HepG2 (cell line): ENCODE data around the gene IL17D. TPM values are rescaled to one million over a fixed set of nuclear protein-coding genes. Genes with fewer than 3 reads are reported as not detected.
A peak's percentile ranks its signal among the peaks of the same experiment; 100 is the strongest.

ENCODE experiments used
- ATAC-seq: fragments of 200-7000 bp; cut with Tn5 transposase; 3 replicates; pipeline ENCODE4 v1.9.1; 2020; ENCODE audit warnings: mild to moderate bottlenecking, moderate library complexity
- BruUV-seq: library from RNA; stranded (reverse); fragments of 400-500 nt; replicated peaks from 2 replicates; lab custom pipeline; 2021; lab: Mats Ljungman, UMichigan
- CTCF ChIA-PET: fragments of 300-600 bp; formaldehyde crosslinking; extraction: SDS; loops from one replicate; lab custom pipeline; 2021; ENCODE audit warnings: low total read pairs, inconsistent platforms, low intra/inter-chr PET ratio; lab: Yijun Ruan, JAX
- POLR2A ChIA-PET: fragments of 350-600 bp; sonication (Branson Sonifier 250); formaldehyde crosslinking; loops from one replicate; lab custom pipeline; 2020; ENCODE audit warnings: antibody characterized with exemption, inconsistent platforms; lab: Yijun Ruan, JAX
- DNase-seq: peaks from one replicate; pipeline ENCODE4 v3.0.0-alpha.2; 2015; ENCODE audit warnings: low spot score
- FAIRE-seq: peaks from 3 replicates; lab custom pipeline; 2011; peaks lifted over from hg19 to GRCh38; lab: Jason Lieb, UNC
- H2AFZ ChIP-seq: one replicate; pipeline ENCODE4 v1.6.1; 2011; ENCODE audit warnings: low read length, inconsistent platforms
- H3K27ac ChIP-seq: fragments of 300-600 bp; 3 replicates; pipeline ENCODE4 v1.8.0; 2011; ENCODE audit warnings: mixed run types, mild to moderate bottlenecking, mixed read lengths, low read length, inconsistent platforms; ENCODE audit not compliant: insufficient read depth; ENCODE audit errors: extremely low read length
- H3K27me3 ChIP-seq, 2 experiments: fragments of 200-600 bp in 1 of 2; 2 replicates in 1 of 2; 3 replicates in 1 of 2; pipeline versions ENCODE4 v1.6.0 to v1.8.0; 2011; ENCODE audit warnings: low read length in 2 of 2, mild to moderate bottlenecking in 2 of 2, moderate library complexity in 2 of 2, inconsistent platforms in 1 of 2; ENCODE audit not compliant: insufficient read depth in 2 of 2, control insufficient read depth in 1 of 2
- H3K36me3 ChIP-seq, 2 experiments: fragments of 200-600 bp in 1 of 2; replicated peaks in 1 of 2; 2 replicates in 1 of 2; 3 replicates in 1 of 2; pipeline versions ENCODE4 v1.5.1 to v1.8.0; 2011; ENCODE audit warnings: low read length in 2 of 2, inconsistent platforms in 1 of 2; ENCODE audit not compliant: insufficient read depth in 2 of 2, control insufficient read depth in 1 of 2
- H3K4me1 ChIP-seq: 2 replicates; pipeline ENCODE4 v1.5.1; 2012; ENCODE audit warnings: low read length, inconsistent platforms; ENCODE audit not compliant: insufficient read depth
- H3K4me2 ChIP-seq: 2 replicates; pipeline ENCODE4 v1.6.0; 2011; ENCODE audit warnings: low read depth, low read length, inconsistent platforms
- H3K4me3 ChIP-seq, 3 experiments: fragments of 200-600 bp in 1 of 3; sonication (generic), shearing (Covaris generic) in 1 of 3; replicated peaks in 1 of 3; 2 replicates each; pipeline ENCODE4 v1.5.1; 2011 to 2016; ENCODE audit warnings: low read length in 3 of 3, inconsistent platforms in 2 of 3, low read depth in 2 of 3, mild to moderate bottlenecking in 2 of 3, control low read depth in 1 of 3, mixed read lengths in 1 of 3; ENCODE audit not compliant: insufficient read depth in 1 of 3
- H3K79me2 ChIP-seq: one replicate; pipeline ENCODE4 v1.6.1; 2011; ENCODE audit warnings: low read length, inconsistent platforms; ENCODE audit not compliant: insufficient read depth
- H3K9ac ChIP-seq: 2 replicates; pipeline ENCODE4 v1.6.0; 2011; ENCODE audit warnings: mild to moderate bottlenecking, low read depth, low read length, inconsistent platforms; ENCODE audit not compliant: insufficient read depth
- H3K9me3 ChIP-seq: 2 replicates; pipeline ENCODE4 v1.5.1; 2012; ENCODE audit warnings: mild to moderate bottlenecking, low read length
- H4K20me1 ChIP-seq: 2 replicates; pipeline ENCODE4 v1.6.0; 2011; ENCODE audit warnings: inconsistent platforms, mild to moderate bottlenecking, low read length, moderate library complexity; ENCODE audit not compliant: insufficient read depth
- CBX1 ChIP-seq: IDR thresholded peaks from one replicate; pipeline ENCODE4 v1.6.1; 2016; ENCODE audit warnings: antibody characterized with exemption, low read depth
- GLI4 ChIP-seq: sonication (generic); formaldehyde crosslinking; IDR thresholded peaks from 2 replicates; pipeline ENCODE4 v1.5.1; 2020; ENCODE audit warnings: missing genetic modification reagents, mild to moderate bottlenecking, moderate library complexity, borderline replicate concordance
- HMG20A ChIP-seq: IDR thresholded peaks from 2 replicates; pipeline ENCODE4 v1.6.1; 2016; ENCODE audit warnings: borderline replicate concordance
- HNF4A ChIP-seq: sonication (generic); formaldehyde crosslinking; IDR thresholded peaks from 2 replicates; pipeline ENCODE4 v1.4.0; 2020; ENCODE audit warnings: missing genetic modification reagents
- LCORL ChIP-seq, 2 experiments: fragments of 450-650 bp in 1 of 2; sonication (generic) in 1 of 2; formaldehyde crosslinking in 1 of 2; IDR thresholded peaks; 2 replicates each; pipeline versions ENCODE4 v1.5.0 to v1.6.1; 2017 to 2020; ENCODE audit warnings: antibody characterized with exemption in 1 of 2, missing genetic modification reagents in 1 of 2
- MAFF ChIP-seq: IDR thresholded peaks from 2 replicates; pipeline ENCODE4 v1.6.1; 2011; ENCODE audit warnings: low read depth, low read length, improper control_type of control experiment
- MEIS1 ChIP-seq: sonication (generic); formaldehyde crosslinking; IDR thresholded peaks from 2 replicates; pipeline ENCODE4 v1.9.0; 2021; ENCODE audit warnings: mild to moderate bottlenecking, missing genetic modification reagents, moderate library complexity, borderline replicate concordance
- ZSCAN25 ChIP-seq: sonication (generic); formaldehyde crosslinking; IDR thresholded peaks from 2 replicates; pipeline ENCODE4 v1.8.0; 2022; ENCODE audit warnings: mild to moderate bottlenecking, missing genetic modification reagents
- WGBS: methylation state at CpG from one replicate; pipeline ENCODE4 v1.1.6; 2017; ENCODE audit warnings: low lambda C conversion rate; 5-methylcytosine and 5-hydroxymethylcytosine counted together
- in situ Hi-C: cut with HindIII; loops from 2 replicates; pipeline ENCODE4 v1.10.0; 2017; ENCODE audit warnings: low pct_unique_long_range_greater_than_20kb; ENCODE audit not compliant: extremely low pct_ligation_motif_present
- intact Hi-C: fragments of 100-400 bp; cut with micrococcal nuclease; formaldehyde crosslinking; loops from one replicate; pipeline ENCODE4 v1.10.0; 2022; ENCODE audit not compliant: unreplicated experiment
- polyA plus RNA-seq, 8 experiments: library from polyadenylated mRNA; depleted of rRNA in 3 of 8; stranded (reverse) in 7 of 8; unstranded in 1 of 8; fragments of >200 nt; fragmentation: Illumina TruSeq in 4 of 8; extraction: Trizol in 4 of 8; gene quantifications; 2 replicates each; pipeline versions ENCODE4 v1.2.1 to v1.2.3, GENCODE V29; 2011 to 2016; ENCODE audit warnings: low read depth in 4 of 8, missing spikeins in 1 of 8, mixed read lengths in 1 of 8; ENCODE audit not compliant: insufficient read depth in 1 of 8
- total RNA-seq, 5 experiments: library from RNA; depleted of rRNA; stranded (reverse); fragments of >200 nt; fragmentation: Illumina TruSeq; extraction: Trizol; gene quantifications; 2 replicates each; pipeline ENCODE4 v1.2.3, GENCODE V29; 2016; ENCODE audit warnings: low read depth in 1 of 5
- TF ChIP-seq, protein P1 (sequence below): sonication (generic); formaldehyde crosslinking; conservative IDR thresholded peaks from 2 replicates; pipeline ENCODE4 v1.8.0; 2022; ENCODE audit warnings: mild to moderate bottlenecking, moderate library complexity, missing genetic modification reagents

IL17D gene
- total and polyA plus RNA-seq, 2 of the 13 experiments (the other 11 are each of a cell fraction or from before 2014, with no cell fraction given): 1.1 to 2.2 TPM

DNA sequence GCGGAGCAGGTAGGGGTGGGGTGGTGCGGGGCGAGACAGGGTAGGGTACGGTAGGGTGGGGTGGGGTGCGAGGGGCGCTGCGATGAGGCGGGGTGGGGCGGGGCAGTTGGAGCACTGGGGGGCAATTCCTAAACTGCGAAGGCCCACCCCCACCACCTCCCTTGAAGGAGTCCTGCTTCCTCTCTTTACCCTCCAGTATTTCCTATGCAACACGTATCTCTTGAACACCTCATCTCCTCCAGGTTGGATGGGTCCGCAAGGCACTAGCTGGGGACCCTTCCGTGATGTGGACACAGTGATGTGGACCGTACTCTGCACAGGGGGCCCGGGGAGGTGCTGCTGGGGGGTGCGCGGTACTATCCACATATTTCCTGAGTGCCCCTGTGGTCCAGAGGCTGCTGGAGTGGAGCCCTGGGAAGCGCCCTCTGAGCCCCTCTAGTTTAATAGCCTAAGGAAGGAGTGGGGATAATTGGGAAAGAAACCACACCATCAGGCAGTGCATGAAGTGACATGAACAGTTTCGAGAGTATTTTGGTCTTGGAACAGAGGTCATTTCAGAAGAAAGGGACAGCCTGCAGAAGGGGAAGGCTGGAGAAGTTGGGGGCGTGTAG is 1.1 kb downstream of the IL17D start:
- ATAC-seq: peak; percentile 50
- ChIA-PET POLR2A (interaction anchor here (1.1 kb wide), 1 partner anchor 12 kb away, joined by 3 read pairs; no protein-coding TSS in a partner anchor), CTCF (interaction anchor here (1.3 kb wide), 1 partner anchor 212 kb away, joined by 3 read pairs; no protein-coding TSS in a partner anchor)
- in situ Hi-C loops (loop anchor here (5.0 to 10.0 kb wide), 2 partner anchors 212 to 220 kb away; no protein-coding TSS in a partner anchor), intact Hi-C loops (no loop called here)
- H3K4me3 ChIP-seq: peak overlapping the region; percentile 11 to 48 (median 43); a peak in 4 of 6 replicates
- 16% methylated on average over 19 of the region's 20 CpGs for WGBS
- DNase-seq: no peak
- H3K4me2 ChIP-seq: peak overlapping the region; percentile 69
- TF ChIP-seq HNF4A (CRISPR knock-in tag) (no peak), ZSCAN25 (CRISPR knock-in tag) (peak; percentile 74)
- TF ChIP-seq, protein P1, sequence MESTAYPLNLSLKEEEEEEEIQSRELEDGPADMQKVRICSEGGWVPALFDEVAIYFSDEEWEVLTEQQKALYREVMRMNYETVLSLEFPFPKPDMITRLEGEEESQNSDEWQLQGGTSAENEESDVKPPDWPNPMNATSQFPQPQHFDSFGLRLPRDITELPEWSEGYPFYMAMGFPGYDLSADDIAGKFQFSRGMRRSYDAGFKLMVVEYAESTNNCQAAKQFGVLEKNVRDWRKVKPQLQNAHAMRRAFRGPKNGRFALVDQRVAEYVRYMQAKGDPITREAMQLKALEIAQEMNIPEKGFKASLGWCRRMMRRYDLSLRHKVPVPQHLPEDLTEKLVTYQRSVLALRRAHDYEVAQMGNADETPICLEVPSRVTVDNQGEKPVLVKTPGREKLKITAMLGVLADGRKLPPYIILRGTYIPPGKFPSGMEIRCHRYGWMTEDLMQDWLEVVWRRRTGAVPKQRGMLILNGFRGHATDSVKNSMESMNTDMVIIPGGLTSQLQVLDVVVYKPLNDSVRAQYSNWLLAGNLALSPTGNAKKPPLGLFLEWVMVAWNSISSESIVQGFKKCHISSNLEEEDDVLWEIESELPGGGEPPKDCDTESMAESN (CRISPR knock-in tag): 0 out of 2 replicates have a peak, but pooled peaks have one; percentile 2
- no peak overlapping the region for H3K27ac ChIP-seq
- H3K79me2 ChIP-seq: no peaks in the 10 kb centered on the region
- H3K9ac ChIP-seq: no peak overlapping the region
- no peaks in the 10 kb centered on the region for H3K36me3 ChIP-seq
- no peaks in the 10 kb centered on the region for H4K20me1 ChIP-seq
- no peak overlapping the region for H2AFZ ChIP-seq
- H3K27me3 ChIP-seq: no peaks in the 10 kb centered on the region
- no peaks in the 10 kb centered on the region for H3K9me3 ChIP-seq
- H3K4me1 ChIP-seq: peaks cover 35% of the 10 kb centered on the region
- no TSS peak for BruUV-seq
- no peak for FAIRE-seq

DNA sequence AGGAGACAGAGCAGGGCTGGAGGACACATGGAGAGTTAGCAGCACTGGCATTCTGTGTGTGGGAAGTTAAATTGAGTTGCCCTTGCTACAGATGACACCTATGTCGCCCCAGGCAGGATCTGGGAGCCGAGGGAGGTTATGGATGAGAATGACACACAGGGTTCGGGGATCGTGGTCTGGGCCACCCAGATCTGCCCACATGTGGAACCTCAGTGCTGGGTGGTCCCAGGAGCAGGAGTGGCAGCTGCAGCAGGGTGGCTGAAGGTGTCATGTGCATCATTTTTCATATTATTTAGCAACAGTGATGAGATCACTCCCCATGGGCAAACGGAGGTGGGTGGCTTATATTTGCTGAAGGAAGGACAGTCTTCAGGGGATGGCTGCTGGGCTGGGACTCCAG is 3.2 kb downstream of the IL17D start:
- intact Hi-C loops: no loop called here
- TF ChIP-seq HMG20A (CRISPR knock-in tag) (no peak), CBX1 (no peak), LCORL (IDR thresholded peaks at IDR 0.05) (no peak), LCORL (CRISPR knock-in tag; IDR thresholded peaks at IDR 0.05) (no peak), GLI4 (CRISPR knock-in tag) (no peak), MEIS1 (CRISPR knock-in tag) (no peak), MAFF (no peak)
- Histone ChIP-seq H3K9me3 (no peaks in the 10 kb centered on the region), H2AFZ (no peak overlapping the region), H3K4me2 (no peak overlapping the region), H4K20me1 (no peaks in the 10 kb centered on the region), H3K9ac (no peak overlapping the region), H3K27ac (no peak overlapping the region), H3K27me3 (no peaks in the 10 kb centered on the region), H3K4me3 (no peak overlapping the region), H3K4me1 (peaks cover 23% of the 10 kb centered on the region), H3K36me3 (no peaks in the 10 kb centered on the region), H3K79me2 (no peaks in the 10 kb centered on the region)
- FAIRE-seq: no peak
- in situ Hi-C loops: loop anchor here (5.0 to 10.0 kb wide), 2 partner anchors 214 to 218 kb away; no protein-coding TSS in a partner anchor
- DNase-seq: no peak
- ChIA-PET CTCF (no interaction called here), POLR2A (no interaction called here)
- BruUV-seq: no TSS peak
- ATAC-seq: no peak
- WGBS: 45% methylated on average over 3 of the region's 5 CpGs
